Stimulated activated CD4-positive, alpha-beta T cell treated with anti-CD3 and anti-CD28 coated beads, Interleukin-1b, Interleukin-23, amount 100 ng/mL, for 24 hours (primary cell): ENCODE data around the gene DIPK1C.

ENCODE experiments used
- DNase-seq, 4 experiments: peaks; one replicate each; pipeline ENCODE4 v3.0.0-alpha.2; 2020; ENCODE audit warnings: low read depth in 4 of 4, low spot score in 1 of 4

DIPK1C gene

GRCh38 chr18:74453642-74454198 is 3.4 kb downstream of the DIPK1C start:
- DNase-seq, result no peak

GRCh38 chr18:74453016-74453566 is 4.0 kb downstream of the DIPK1C start:
- no peak for DNase-seq

GRCh38 chr18:74451148-74451547 is 6.0 kb downstream of the DIPK1C start:
- no peak for DNase-seq

GRCh38 chr18:74450626-74451025 is 6.5 kb downstream of the DIPK1C start:
- no peak for DNase-seq

- DNase-seq, result no peak
These were observed 9.5 kb downstream of the DIPK1C start for GRCh38 chr18:74447404-74448152.

GRCh38 chr18:74446631-74447403 is 10.3 kb downstream of the DIPK1C start:
- no peak for DNase-seq

DNA sequence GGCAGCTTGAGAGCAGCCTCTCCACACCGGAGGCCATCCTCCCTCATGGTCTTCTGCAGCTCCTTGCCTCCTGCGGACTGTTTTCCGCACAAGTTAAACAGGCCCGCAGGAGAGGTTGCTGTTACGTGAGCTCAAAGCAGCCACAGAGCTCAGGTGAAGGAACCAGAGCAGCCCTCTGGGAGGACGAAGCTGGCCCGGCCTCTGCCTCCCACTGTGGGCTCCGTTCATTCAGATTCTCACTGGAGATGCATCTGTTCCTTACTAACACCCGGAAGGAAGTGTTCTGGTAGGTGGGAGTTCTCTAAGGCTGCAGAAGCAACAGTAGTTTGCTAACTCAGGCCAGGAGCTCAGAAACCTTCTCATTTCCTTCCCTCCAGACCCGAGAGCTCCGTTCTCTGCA is 10.9 kb downstream of the DIPK1C start:
- DNase-seq, result no peak

GRCh38 chr18:74445585-74445984 is 11.5 kb downstream of the DIPK1C start:
- no peak for DNase-seq

GRCh38 chr18:74444104-74444503 is 13.0 kb downstream of the DIPK1C start:
- no peak for DNase-seq

DNA sequence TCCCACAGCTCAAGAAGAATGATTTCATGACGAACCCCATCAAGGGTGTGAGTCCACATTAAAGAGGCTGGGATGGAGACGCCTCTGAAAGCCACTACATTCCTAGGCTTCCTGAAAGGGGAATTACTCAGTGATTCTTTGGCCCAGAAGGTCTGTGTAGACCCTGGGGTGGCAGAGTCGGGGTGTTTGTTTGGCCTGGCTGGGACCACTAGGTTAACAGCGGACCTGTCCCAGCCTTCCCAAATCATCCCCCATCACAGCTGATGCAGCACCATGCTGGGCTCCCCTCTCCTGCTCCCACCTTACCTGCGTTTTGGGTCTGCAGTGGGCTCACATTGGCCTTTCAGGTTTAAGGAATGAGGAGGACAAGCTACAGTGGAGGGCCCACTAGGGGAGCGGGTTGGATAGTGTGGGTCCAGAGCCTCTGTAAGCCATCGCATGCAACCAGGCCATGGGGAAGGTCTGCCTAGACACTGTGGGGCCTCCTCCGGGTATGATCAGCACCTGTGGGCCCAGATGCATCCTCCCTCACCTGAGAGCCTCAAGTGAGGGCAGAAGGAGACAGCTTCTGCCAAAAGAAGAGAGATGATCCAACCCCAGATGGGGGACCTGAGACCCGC is 16.2 kb downstream of the DIPK1C start:
- DNase-seq, result no peak

- no peak for DNase-seq
These were observed 19.0 kb downstream of the DIPK1C start for GRCh38 chr18:74438091-74438490.

DNA sequence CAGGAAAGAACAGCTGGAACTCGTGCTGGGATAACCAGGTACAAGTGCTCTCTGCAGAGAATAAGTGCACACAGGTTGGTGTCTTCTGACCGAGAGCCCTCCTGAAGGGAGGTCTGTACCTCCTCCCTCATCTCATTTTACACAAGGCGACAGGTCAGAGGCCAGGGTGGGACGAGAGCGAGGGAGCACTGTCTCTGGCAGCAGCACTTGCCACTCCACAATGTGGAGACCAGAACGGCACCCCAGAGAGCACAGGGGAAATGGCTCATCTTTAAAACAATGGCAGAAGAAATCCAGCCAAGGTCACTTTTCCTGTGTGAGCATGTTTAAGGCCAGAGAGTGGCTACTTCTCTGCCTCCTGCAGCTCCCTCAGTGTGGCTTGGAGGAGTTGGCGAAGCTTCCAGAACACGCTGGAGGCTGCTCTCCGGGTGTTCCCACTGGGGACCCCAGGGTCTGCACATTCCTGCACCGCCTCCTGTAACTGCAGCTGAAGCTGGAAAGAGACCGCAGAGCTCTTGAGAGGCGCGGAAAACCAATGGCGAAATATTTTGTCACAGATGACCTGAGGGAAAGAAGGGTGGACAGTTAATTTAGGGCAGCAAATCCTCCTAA is 20.8 kb downstream of the DIPK1C start:
- no peak for DNase-seq

GRCh38 chr18:74435740-74436139 is 21.4 kb downstream of the DIPK1C start:
- DNase-seq, result no peak

GRCh38 chr18:74434466-74434865 is 22.6 kb downstream of the DIPK1C start:
- no peak for DNase-seq

DNA sequence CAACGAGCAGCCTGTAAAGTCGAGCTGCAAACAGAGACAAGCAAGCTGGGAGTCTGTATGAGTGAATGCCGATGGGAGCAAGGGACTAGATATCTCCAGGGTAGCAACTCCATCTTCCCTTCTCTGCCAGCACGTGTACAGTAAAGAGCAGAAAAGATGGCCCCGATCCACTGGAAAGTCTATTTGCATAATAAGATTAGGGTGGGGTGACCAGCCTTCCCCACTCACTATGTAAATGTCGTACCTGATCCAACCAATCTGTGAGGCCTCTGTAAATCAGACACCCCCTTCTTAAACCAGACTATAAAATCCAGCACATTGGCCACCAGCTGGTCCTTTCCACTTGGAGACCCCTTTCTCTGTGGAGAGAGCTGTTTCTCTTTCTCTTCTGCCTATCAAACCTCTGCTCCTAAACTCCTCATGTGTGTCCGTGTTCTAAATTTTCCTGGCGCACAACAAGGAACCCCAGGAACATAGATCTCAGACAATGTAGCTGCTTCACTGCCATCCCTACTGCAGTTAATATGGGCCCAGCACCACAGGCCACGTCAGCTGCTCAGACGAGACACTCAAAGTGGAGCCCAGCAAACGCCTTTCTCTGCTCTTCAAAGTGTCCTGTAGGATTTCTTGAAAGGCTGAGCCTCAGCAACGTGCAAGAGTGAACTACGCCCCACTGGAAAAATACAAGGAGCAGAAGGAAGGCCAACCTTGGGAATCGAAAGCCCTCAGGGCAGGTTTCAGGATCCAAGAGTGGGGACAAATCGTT is 26.1 kb downstream of the DIPK1C start:
- DNase-seq, result no peak

DNA sequence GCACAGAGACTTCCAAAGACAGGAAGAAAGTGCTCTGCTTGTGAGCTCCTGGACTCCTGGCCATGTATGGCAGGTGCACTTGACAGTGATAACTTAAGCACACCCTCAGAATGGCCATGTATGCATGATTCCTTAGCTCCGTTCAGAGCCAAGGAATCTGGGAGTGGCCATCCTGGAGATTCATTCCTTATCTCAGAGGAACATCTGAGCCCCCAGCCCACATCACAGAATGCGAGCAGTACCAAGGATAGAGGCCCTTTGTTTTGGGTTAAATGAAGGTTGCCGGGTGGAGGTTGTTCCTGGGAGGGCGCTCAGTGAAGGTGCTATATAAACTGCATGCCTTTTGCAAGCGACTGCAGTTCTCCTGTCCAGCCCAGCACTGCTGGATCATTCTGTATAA is 26.9 kb downstream of the DIPK1C start:
- no peak for DNase-seq

DNA sequence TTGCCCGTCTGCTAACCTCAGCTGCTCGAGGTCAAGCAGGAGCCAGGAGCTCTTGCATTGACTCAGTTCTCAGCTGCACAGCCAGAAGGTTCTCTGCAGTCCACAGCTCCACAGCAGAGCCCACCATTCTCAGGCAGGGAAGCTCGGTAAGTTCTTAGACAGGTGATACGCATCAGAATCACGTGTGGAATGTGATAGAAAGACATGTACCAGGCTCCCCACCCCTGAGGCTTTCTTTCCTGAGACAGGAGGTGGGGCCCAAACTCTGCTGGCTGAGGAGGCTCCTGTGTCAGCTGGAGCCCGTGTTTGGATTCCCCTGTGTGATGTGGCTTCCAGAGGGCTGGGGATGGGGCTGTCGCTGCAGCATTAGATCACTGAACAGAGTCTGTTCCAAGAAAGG is 28.0 kb downstream of the DIPK1C start:
- no peak for DNase-seq

- no peak for DNase-seq
These were observed 29.5 kb downstream of the DIPK1C start for GRCh38 chr18:74427442-74428112.

DNA sequence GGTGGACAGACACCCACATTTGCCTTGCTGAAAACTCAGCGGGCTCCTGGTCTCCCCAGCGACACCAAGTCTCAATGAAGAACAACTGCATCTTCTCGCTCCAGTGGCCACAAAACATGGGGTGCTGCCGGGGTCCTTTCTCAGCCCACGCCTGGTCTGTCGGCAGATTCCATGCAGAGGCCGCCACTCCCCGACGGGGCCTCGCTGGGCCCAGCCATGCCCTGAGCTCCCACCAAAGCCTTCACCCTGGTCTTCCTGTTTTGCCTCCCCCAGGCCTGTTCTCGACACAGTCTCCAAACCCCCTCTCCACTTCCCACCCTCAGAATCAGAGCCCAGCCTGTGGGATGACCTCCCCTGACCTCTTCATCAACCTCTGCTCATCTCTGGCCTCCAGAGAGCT is 31.2 kb downstream of the DIPK1C start:
- no peak for DNase-seq

GRCh38 chr18:74425161-74425560 is 31.9 kb downstream of the DIPK1C start:
- DNase-seq, result no peak
